K562 treated with DMSO at 1 percent for 24 hours (cell line): ENCODE measurements around the gene ACTR6. TPM values are rescaled to one million over a fixed set of nuclear protein-coding genes. Genes with fewer than 3 reads are reported as not detected.

Source experiments
- total RNA-seq: library from RNA; unstranded; fragments of 300-600 nt; gene quantifications from 2 replicates; pipeline ENCODE4 v1.2.3, GENCODE V29; 2022; ENCODE audit warnings: low read depth; ENCODE audit not compliant: insufficient read depth

ACTR6 gene
- total RNA-seq, result 17.2 and 24.6 TPM in 2 replicates

DNA sequence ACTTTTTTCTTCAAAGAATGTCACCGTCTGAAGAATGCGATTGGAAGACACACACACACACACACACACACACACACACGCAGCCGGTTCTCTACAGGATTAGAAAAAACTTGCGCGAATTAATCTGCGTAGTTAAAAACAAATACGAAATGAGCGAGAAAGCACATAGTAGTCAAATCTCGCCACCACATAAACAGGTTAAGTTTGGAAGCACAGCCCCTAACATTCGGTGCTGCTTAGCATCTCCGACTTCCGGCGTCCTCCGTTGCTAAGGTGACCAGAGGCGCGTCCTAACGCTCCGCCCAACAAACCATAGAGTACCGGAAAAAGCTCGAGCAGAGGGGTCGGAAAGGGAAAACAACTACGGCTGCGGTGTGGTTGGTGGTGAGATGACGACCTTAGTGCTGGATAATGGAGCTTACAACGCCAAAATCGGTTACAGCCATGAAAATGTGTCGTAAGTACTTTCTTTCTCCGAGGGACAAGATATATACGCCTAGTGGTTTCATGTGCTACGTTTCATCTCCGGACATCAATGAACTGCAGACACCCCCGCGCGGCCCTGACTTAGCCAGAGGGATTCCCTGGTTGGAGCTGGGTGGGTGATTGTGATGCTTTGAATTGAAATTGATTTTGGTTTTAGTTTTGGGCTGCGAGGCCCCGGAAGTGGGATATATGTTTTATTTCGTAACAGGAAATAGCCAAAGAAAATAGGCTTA is at the start of gene ACTR6:
Gene ACTR6 (plus strand): TSS at position 353 of the 719 bp plus-strand sequence. CDS start 37 bp downstream, at position 390.

GRCh38 chr12:100266835-100267602 is 66.4 kb downstream of the ACTR6 start, which contains the start of the genes DEPDC4 and SCYL2:
Gene DEPDC4, minus strand, starts transcription at chr12:100267079. Its CDS starts 3 bp downstream, at chr12:100267076.
Gene SCYL2, plus strand, starts transcription at chr12:100267177. Its CDS starts 15,794 bp downstream, at chr12:100282971.

Other genes with a start within 250 kb of the ACTR6 start
- not detected in 2 replicates for gene ANKS1B, start 215.9 kb upstream of the ACTR6 start, total RNA-seq
- 6.7 and 8.4 TPM in 2 replicates for gene BLTP3B, start 57.9 kb upstream of the ACTR6 start, total RNA-seq
- gene DEPDC4, start 66.3 kb downstream of the ACTR6 start, total RNA-seq, result 0.88 and 2.0 TPM in 2 replicates
- gene SCYL2, start 66.4 kb downstream of the ACTR6 start, total RNA-seq, result 24.7 and 25.5 TPM in 2 replicates
- gene SLC17A8, start 156.3 kb downstream of the ACTR6 start, total RNA-seq, result not detected in 2 replicates